ENCODE results near the gene IL31RA. TPM values are rescaled to one million over a fixed set of nuclear protein-coding genes. Genes with fewer than 3 reads are reported as not detected.

The IL31RA gene
- total RNA-seq, 2 experiments from 2014 or later, result not detected

DNA sequence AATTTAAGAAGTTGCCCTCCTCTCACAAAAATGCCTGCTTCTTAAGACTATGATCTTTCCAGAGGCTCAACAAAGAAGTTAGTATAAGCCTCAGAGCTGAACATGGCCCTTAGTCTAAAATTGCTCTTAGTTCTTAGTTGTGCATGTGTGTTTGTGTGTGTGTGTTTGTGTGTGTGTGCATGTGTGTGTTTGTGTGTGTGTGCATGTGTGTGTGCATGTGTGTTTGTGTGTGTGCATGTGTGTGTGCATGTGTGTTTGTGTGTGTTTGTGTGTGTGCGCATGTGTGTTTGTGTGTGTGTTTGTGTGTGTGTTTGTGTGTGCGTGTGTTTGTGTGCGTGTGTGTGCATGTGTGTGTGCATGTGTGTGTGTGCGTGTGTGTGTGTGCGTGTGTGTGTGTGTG, 15.8 kb downstream of the IL31RA start:
- no peak overlapping the region for H3K27ac ChIP-seq (ENCODE audit: low read depth, low read length, poor library complexity, severe bottlenecking)
- H3K4me3 ChIP-seq (ENCODE audit: low read depth, low read length, poor library complexity, severe bottlenecking), result no peak overlapping the region
- no peaks in the 10 kb centered on the region for H3K4me1 ChIP-seq (ENCODE audit: insufficient read depth, low read length, poor library complexity, severe bottlenecking)
- ChIA-PET POLR2A (no interaction called here), CTCF (ENCODE audit: unreplicated experiment) (no interaction called here)
- DNase-seq (ENCODE audit: low spot score), result no peak
- no TSS peak for BruUV-seq (replicated peaks)
- TF ChIP-seq, protein P1, sequence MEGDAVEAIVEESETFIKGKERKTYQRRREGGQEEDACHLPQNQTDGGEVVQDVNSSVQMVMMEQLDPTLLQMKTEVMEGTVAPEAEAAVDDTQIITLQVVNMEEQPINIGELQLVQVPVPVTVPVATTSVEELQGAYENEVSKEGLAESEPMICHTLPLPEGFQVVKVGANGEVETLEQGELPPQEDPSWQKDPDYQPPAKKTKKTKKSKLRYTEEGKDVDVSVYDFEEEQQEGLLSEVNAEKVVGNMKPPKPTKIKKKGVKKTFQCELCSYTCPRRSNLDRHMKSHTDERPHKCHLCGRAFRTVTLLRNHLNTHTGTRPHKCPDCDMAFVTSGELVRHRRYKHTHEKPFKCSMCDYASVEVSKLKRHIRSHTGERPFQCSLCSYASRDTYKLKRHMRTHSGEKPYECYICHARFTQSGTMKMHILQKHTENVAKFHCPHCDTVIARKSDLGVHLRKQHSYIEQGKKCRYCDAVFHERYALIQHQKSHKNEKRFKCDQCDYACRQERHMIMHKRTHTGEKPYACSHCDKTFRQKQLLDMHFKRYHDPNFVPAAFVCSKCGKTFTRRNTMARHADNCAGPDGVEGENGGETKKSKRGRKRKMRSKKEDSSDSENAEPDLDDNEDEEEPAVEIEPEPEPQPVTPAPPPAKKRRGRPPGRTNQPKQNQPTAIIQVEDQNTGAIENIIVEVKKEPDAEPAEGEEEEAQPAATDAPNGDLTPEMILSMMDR (conservative IDR thresholded peaks at IDR 0.05; ENCODE audit: low read length), result no peak
- no peak for TF ChIP-seq EZH2phosphoT487 (IDR thresholded peaks at IDR 0.05; ENCODE audit: borderline replicate concordance, low read depth, low read length)
- no peak overlapping the region for H2AFZ ChIP-seq (ENCODE audit: low read length)
- no peaks in the 10 kb centered on the region for H3K79me2 ChIP-seq (ENCODE audit: insufficient read depth, low read depth, low read length)
- intact Hi-C loops (cut with micrococcal nuclease; ENCODE audit: unreplicated experiment), result no loop called here
- no peaks in the 10 kb centered on the region for H4K20me1 ChIP-seq (ENCODE audit: insufficient read depth, low read length)
- no peak overlapping the region for H3K4me2 ChIP-seq (ENCODE audit: low read length)
- H3K9me2 ChIP-seq (ENCODE audit: insufficient read depth, low read length), result no peaks in the 10 kb centered on the region
- H3K9me3 ChIP-seq (ENCODE audit: low read length), result no peaks in the 10 kb centered on the region
- no peaks in the 10 kb centered on the region for H3K36me3 ChIP-seq (ENCODE audit: insufficient read depth, low read length)

GRCh38 chr5:55868846-55869245, 17.7 kb downstream of the IL31RA start:
- Histone ChIP-seq H3K9me2 (ENCODE audit: insufficient read depth, low read length) (no peaks in the 10 kb centered on the region), H3K36me3 (ENCODE audit: insufficient read depth, low read length) (no peaks in the 10 kb centered on the region), H3K4me1 (ENCODE audit: insufficient read depth, low read length, poor library complexity, severe bottlenecking) (no peaks in the 10 kb centered on the region), H3K4me2 (ENCODE audit: low read length) (no peak overlapping the region), H3K79me2 (ENCODE audit: insufficient read depth, low read depth, low read length) (no peaks in the 10 kb centered on the region), H2AFZ (ENCODE audit: low read length) (no peak overlapping the region), H4K20me1 (ENCODE audit: insufficient read depth, low read length) (no peaks in the 10 kb centered on the region), H3K27ac (ENCODE audit: low read depth, low read length, poor library complexity, severe bottlenecking) (no peak overlapping the region), H3K9me3 (ENCODE audit: low read length) (no peaks in the 10 kb centered on the region), H3K4me3 (ENCODE audit: low read depth, low read length, poor library complexity, severe bottlenecking) (no peak overlapping the region)
- ChIA-PET POLR2A (interaction anchor here (0.5 to 1.4 kb wide), 4 partner anchors 11 to 769 kb away, joined by 3 to 5 read pairs (median 3); no protein-coding TSS in a partner anchor), CTCF (ENCODE audit: unreplicated experiment) (no interaction called here)
- BruUV-seq (replicated peaks), result no TSS peak
- DNase-seq (ENCODE audit: low spot score), result no peak
- no peak for TF ChIP-seq EZH2phosphoT487 (IDR thresholded peaks at IDR 0.05; ENCODE audit: borderline replicate concordance, low read depth, low read length)
- TF ChIP-seq, protein P1 (conservative IDR thresholded peaks at IDR 0.05; ENCODE audit: low read length), result no peak
- intact Hi-C loops (cut with micrococcal nuclease; ENCODE audit: unreplicated experiment), result no loop called here

GRCh38 chr5:55869847-55870246, 18.7 kb downstream of the IL31RA start:
- no peaks in the 10 kb centered on the region for H3K4me1 ChIP-seq (ENCODE audit: insufficient read depth, low read length, poor library complexity, severe bottlenecking)
- H3K79me2 ChIP-seq (ENCODE audit: insufficient read depth, low read depth, low read length), result no peaks in the 10 kb centered on the region
- no peaks in the 10 kb centered on the region for H3K36me3 ChIP-seq (ENCODE audit: insufficient read depth, low read length)
- no TSS peak for BruUV-seq (replicated peaks)
- no peak for TF ChIP-seq EZH2phosphoT487 (IDR thresholded peaks at IDR 0.05; ENCODE audit: borderline replicate concordance, low read depth, low read length)
- TF ChIP-seq, protein P1 (conservative IDR thresholded peaks at IDR 0.05; ENCODE audit: low read length), result no peak
- H3K4me2 ChIP-seq (ENCODE audit: low read length), result no peak overlapping the region
- no peak overlapping the region for H2AFZ ChIP-seq (ENCODE audit: low read length)
- H4K20me1 ChIP-seq (ENCODE audit: insufficient read depth, low read length), result no peaks in the 10 kb centered on the region
- H3K9me3 ChIP-seq (ENCODE audit: low read length), result no peaks in the 10 kb centered on the region
- intact Hi-C loops (cut with micrococcal nuclease; ENCODE audit: unreplicated experiment), result no loop called here
- no peak for DNase-seq (ENCODE audit: low spot score)
- H3K4me3 ChIP-seq (ENCODE audit: low read depth, low read length, poor library complexity, severe bottlenecking), result no peak overlapping the region
- no peaks in the 10 kb centered on the region for H3K9me2 ChIP-seq (ENCODE audit: insufficient read depth, low read length)
- H3K27ac ChIP-seq (ENCODE audit: low read depth, low read length, poor library complexity, severe bottlenecking), result no peak overlapping the region
- POLR2A ChIA-PET, result no interaction called here
- CTCF ChIA-PET (ENCODE audit: unreplicated experiment), result no interaction called here

All from OCI-LY7 (cell line).